NCI-H510A treated with DMSO at 0.1 percent for 48 hours (cell line): Measurements from ENCODE around the gene VSNL1.
A peak's percentile ranks its signal among the peaks of the same experiment; 100 is the strongest.
"Not testable (repeated sequence)": the region's sequence is repeated elsewhere in the genome, so short reads cannot be mapped to it uniquely, and the experiment has no call there.

Experiments
- DNase-seq: peaks from one replicate; lab custom pipeline; 2025; lab: John Stamatoyannopoulos, UW

VSNL1 gene

DNA sequence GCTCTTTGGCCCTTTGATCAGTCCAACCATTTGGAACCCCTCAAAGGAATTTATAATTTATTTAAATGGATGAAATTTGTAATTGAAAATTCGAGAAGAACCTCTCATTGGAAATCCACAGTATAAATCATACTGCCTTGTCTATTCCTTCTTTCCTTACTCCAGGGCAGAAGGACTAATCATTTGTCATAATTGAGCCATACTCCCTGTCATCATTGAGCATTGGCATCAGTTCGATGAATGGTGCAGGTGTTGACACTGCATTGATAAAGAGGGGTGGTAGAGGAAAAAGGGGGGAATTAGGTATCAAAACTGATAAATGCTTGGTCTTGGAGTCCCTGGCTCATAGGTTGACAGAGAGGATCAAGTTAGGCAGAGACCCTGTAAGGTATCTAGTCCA is 2.0 kb downstream of the VSNL1 start:
- no peak for DNase-seq

DNA sequence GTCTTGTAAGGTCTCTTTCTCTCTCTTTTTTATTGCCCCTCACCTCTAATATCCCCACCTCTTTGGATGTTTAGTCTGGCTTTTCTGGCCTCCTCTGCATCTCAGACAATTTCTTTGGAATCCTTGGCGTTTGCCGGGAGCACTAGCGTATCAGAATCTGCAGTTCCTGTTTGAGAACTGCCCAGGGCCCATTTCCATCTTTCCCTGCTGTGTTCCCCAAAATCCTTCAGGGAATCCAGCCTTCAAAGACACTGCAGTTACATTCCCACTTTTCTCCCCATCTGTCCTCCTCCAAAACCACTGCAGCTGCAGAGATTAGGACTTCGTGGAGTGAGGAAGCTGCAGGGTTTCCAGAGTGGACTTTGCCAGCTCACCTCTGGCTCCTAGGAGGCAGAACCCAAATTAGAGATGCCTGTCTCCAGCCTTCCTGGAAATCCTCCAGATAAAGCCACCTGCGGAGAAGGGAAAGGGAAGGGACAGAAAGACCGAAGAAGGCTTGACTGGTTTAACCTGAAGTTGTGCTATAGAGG is 2.7 kb downstream of the VSNL1 start:
- DNase-seq = no peak

DNA sequence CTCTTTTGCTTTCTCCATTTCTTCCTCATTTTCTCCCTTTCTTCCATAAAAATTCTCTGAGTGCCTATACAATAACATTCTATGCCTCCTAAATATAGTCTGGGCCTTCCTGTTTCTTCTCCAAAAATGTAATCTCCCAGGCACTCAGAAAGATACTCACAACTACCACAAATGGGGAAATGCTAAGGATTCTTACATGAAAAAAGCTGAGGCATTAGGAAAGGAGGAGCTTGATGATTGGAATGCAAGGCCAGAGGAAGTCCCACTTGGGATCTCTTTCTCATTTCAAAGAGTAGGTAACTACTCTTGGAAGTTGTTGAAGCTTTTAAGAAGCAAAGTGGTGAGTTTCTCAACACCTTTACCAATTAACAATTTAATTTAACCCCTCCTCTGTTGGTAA is 3.4 kb downstream of the VSNL1 start:
- DNase-seq = no peak

DNA sequence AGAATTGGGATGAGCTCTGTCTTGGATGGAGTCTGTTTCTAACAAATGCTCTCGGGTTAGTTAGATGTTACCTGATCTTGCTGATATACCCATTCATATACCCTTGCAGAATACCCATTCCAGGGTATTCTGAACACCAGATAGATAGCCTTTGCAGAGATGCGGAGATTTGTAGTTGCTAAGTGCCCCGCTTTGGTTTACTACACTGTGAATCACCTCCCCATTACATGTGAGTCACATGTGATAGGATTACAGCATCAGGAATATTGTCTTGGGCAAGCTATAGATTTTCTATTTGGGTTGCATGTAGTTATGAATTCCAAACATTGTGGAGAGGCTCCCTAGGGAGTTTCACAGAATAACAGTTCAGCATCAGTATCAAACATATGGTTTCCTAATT is 3.8 kb downstream of the VSNL1 start:
- DNase-seq = no peak

DNA sequence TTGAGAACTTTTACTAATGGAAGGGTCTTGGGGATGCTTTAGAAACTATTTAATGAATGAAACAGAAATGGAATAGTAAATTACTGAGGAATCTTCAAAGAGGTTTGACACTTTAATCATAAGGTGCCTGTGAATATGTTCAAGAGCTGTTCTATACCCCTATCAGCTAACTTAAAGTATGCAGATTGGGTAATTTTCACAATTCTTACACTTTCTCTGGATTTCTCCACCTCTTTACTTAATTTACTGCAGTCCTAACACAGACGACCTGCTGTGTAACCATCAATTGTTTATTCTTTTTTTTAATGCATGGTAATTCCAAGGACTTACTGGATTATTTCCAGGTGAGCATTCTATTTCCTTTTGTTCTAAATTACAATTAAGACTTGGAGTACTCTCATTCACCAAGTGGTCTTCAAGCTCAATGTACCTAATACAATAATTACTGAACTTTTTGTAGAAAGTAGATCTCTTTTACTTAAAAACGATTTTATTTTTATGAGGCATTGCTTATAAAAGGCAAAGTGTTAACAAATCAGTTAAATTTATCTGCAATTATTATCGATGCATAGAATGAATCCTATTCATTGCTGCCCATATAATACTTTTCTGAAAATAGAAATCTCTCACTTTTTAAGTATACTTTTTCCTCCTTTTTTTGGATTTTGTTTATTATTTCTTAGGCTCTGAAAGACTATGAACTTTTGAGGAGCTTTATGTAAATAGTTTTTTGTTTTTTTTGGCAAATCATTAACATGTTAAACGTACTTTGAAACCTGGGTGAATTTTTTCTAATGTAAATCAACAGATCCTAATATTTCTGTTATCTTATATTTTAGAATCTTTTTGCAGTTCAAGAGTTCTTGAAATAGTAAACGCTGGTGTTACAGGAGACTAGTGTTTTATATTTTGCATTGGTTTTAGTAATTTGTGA is 5.5 kb downstream of the VSNL1 start:
- DNase-seq = no peak

DNA sequence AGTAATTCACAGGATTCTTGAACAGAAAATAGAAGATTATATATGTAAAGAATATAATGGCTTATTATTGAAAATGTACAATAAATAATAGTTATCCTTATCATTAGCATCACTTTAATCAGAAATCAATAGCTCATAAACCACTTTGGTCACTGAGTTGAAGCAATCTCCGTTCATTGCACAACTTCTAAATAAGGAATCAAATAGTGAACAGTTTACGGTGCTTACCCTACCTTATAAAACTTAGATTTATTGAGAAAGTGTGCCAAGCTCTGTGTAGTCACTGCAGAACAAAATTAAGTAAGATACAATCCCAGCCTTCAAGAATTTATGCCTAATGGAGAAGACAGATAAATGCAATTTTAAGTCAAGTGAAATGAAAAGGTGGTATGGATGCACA is 6.7 kb downstream of the VSNL1 start:
- no peak for DNase-seq

DNA sequence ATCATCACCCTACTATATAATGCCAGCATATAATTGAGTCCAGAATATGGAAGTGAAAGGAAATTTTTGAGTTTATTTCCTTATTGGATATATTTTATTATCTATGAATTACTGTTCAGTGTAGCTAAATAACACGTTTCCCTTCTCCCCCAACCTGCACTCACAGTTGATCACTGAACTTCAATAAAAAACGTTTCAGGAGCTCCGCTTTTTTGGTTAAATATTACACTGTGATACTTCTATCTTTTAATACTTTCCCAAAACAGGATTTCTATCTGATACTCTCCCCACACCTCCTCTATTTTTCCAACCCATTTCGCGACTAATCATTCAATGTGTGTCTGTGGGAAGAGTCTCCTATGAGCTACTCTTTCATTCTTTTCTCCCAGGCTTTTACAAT is 7.2 kb downstream of the VSNL1 start:
- no peak for DNase-seq

DNA sequence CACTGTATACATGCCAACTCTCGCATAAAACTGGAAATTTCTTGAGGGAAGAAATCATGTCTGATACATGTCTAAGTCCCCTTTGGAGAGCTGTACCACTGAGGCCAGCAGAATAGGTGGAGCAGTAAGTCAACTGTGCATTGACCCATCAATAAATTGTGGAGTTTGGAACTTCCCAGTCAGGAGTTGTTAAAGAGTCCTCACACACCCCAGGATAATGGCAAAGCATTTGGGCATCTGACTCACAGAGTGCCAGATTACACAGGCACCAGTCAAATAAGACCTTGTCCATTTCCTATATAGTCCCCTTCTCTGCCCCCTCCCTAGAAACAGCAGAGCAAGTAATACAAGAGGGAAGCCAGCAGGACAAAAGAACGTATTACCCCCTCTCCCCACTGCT is 10.4 kb downstream of the VSNL1 start:
- no peak for DNase-seq

DNA sequence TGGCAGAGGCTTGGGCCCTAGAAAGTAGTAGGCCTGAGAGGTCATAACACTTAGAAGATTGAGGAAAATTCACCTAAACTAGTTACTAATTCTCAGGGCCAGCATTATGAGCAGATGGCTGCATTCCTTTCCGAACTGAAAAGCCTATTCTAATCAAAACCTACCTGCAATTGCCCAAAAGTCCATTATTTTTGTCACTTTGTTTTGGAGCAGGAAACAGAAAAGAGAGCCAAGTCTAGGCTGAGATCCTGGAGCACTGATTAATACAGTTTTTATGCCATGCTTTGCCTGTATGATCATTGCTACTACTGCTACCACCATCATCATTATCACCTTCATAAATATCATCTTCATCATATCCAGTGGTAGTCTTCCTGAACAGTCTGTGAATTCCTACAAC is 14.7 kb downstream of the VSNL1 start:
- DNase-seq = no peak

DNA sequence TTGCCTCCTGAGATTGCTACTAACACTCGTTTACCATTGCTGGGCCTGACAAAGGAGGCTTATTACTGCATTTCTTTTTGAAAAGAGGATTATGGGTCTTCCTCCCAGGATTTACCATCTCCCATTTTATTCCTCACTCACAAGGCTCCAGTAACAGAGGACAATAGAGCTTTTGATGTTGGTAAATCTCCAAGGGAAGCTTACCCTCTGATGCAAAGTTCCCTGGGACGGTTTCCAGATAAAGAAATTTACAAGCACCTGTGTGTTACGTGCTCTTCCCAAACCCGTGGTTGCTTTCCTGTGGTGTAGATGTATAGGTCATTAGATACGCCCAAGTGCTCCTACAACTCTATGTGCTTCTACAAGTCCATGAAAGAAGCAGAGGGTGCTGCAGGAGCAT is 17.1 kb downstream of the VSNL1 start:
- DNase-seq = no peak

DNA sequence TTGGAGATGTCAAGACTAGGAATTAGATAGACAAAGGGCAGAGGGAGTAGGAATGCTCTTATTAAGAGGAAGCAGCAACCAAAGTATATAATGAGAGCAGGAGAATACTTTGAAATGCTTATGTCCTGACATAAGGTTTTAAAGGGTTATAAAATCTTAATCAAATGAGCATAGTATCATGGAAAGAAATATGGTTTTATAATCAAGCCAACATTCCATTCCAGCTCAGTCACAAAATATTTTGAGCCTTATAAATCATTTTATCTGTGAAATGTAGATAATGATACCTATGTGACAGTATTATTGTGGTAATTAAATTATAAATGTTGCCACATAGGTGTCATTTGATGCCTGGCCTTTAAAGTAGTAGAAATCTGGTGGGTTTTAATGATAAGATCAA is 17.6 kb downstream of the VSNL1 start:
- DNase-seq = no peak

DNA sequence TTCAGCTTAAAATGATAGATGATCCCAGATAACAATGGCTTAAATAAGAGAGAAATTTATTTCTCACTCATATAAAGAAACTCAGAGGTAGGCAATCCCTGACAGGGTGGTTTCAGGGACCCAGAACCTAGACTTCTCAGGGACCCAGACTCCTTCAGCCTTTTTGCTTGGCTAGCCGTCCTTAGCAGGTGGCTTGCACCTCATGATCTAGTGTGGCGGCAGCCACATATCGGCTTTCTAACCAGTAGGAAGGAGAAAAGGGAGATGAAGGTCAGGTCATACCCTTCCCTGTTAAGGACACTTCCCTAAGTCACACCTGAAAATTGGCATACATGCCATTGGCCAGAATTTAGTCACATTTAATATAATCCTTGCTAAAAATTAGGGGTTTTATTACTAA is 18.4 kb downstream of the VSNL1 start:
- DNase-seq = no peak

DNA sequence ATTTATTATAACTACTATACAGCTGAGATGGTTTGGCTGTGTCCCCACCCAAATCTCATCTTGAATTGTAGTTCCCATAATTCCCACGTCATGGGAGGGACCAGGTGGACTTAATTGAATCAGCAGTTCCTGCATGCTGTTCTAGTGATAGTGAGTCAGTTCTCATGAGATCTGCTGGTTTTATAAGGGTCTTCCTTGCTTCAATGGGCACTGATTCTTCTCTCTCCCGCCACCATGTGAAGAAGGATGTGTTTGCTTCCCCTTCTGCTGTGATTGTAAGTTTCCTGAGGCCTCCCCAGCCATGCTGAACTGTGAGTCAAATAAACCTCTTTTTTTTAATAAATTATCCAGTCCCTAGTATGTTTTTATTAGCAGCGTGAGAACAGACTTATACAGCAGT is 25.2 kb downstream of the VSNL1 start:
- DNase-seq = not testable (repeated sequence)

DNA sequence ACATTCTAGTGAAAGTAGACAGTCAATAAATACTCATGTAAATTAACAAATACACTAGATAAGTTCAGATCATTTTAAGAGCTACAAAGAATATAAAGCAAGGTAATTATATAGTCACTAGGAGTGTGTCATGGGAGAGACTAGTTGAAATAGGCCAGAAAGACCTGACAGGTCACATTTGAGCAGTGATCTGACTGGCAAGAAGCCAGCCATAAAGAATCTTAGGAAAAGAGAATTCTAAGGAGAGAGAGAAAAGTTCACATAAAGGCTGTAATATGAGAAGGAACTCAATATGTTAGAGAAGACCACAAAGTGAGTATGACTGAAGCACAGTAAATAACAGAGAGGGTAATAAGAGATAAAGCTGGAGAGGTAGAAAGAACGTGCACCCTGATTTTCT is 31.2 kb downstream of the VSNL1 start:
- no peak for DNase-seq

DNA sequence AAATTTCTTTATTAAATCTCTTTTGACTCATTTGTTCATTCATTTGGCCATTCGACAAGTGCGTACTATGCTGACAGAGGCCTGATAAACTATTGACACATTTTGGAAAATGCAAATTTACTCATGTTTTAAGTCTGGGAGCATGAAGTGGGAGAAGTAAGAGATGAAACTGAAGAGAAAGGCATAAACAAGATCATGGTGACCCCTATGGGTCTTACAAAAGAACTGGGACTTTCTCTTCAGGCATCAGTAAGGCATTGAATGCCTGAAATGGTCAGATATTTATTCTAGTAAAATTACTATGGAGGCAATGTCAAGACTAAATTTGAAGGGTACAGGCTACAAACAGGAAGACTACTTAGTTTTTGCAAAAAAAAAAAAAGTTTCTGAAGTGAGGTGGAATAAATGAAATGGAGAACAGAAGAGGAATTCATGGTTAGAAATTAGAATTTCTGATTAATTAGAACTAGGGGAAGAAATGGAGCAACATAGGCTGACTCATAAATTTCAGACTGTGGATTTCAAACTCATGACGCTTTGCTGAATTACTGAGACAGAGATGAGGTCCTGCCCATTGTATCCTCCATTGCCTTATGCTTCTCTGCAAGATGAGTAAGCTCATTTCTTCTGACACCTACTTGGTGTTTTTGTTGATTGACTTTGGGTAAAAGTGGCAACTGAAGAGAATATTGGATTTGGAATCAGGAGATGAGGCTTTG is 32.7 kb downstream of the VSNL1 start:
- DNase-seq = no peak

DNA sequence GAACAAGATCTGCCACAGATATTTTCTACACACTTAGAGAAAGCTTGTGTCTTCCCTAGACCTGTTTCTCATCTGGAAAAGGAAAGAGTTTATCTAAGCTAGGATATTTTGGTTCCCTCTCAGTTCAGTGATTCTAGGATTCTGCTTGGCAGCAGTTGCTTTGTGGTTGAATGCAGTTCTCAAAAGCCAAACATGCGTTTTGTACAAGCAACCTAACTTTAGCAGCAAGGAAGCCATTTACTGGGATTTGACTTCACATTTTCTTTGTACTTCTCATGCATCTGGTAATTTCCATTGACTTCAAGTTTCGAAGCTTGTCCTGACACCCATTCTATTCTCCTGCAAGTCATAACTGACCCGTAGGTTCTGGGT is 33.3 kb downstream of the VSNL1 start:
- DNase-seq = no peak

DNA sequence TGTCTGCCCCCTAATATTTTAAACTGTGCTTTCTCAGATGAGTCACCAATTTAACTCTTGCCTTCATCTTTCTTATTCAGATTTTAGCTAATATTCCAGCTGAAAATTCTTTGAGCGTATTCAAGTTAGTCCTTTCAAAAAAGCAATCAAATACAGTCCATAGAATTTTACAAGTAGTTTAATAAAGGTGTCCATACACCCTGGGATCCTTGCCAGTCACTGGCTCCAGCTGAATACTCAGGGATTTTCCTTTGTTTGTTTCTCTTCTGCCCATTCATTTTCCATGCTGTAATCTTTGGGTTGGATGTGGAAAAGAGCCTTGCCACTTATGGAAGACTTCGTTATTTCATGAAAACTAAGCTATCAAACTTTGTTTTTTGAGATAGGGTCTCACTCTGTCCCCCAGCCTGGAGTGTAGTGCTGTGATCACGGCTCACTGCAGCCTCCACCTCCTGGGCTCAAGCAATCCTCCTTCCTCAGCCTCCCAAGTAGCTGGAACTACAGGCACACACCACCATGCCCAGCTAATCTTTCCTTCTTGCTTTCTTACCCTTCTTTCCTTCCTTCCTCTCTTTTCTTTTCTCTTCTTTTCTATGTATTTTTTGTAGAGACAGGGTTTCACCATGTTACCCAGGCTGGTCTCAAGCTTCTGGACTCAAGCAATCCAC is 34.0 kb downstream of the VSNL1 start:
- no peak for DNase-seq

DNA sequence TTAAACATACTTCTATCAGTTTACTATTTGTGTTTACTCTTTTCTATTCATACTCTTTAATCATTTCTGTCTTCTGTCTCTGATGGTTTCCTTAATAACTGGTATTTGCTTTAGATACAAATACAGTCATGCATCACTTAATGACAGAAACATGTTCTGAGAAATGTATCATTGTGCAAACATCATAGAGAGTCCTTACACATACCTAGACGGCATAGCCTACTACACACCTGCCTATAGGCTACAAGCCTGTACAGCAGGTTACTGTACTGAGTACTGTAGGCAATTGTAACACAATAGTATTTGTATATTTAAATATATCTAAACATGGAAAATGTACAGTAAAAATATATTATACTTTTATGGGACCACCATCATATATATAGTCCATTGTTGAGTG is 36.3 kb downstream of the VSNL1 start:
- peak; percentile 61 for DNase-seq

DNA sequence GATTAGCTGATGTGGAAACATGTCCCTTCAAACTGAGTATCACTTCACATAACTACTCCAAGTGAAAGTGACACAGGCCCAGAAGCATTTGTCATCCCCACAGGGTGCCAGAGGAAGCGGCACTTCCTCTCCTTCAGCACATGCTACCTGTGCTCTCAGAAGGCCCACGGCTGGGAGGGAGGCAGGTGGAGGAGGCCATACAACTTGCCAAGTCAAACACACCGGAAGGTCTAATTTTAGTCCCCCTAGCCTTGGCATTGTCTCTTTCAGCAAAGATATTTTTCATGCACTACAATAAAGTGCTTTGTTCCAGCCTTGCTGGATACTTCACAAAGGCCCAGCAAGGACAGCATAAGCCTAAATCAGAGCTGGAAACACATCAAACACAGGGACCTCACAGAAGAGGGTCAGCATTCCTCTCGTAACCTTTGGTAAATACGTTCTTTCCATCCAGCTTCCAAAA is 38.0 kb downstream of the VSNL1 start:
- DNase-seq = peak; percentile 60

DNA sequence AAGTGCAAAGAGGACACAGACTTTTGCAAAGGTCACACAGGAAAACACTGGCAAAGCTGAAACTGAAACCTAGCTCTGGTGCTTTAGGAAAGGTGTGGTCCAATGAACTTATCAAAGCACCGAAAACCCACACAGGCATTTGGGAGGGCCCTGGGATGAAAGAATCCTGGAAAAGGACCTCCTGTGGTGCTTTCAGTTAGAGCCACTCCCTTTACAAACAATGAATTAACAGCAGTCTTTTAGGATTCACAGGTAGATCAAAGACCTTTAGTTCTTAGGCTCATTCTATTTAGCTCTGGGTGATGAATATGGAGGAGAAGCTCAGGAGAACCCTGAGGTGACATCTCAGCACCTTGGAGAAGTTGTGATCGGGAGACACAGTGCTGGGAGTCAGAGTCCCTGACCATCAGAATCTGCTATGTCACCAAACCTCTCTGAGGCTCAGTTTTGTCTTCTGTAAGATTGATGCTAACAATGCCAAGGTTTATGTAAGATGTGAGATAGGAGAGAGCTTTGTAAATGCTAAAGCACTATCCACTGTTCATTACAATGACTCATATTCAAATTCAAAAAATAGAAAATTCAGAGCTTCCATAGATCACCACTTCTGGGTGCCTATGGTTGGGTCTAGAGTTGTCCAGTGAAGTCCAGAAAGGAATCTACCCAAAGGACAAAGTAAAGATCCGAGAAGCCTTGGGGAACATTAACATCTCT is 39.3 kb downstream of the VSNL1 start:
- no peak for DNase-seq

DNA sequence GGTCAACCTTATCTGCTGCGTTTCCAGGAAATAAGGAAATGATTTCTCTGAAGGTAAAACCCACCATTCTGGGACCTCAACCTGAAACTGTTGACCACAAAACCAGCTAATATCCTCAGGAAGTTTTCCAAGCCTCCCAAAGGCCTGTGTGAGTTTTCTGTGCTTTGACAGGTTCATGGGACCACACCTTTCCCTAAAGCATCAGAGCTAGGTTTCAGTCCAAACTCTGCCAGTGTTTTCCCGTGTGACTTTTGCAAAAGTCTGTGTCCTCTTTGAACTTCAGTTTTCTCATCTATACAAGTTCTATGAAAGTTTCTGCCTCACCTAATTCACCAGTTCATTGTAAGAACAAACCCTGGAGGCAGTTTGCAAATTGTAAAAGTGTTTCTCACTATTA is 39.8 kb downstream of the VSNL1 start:
- no peak for DNase-seq

DNA sequence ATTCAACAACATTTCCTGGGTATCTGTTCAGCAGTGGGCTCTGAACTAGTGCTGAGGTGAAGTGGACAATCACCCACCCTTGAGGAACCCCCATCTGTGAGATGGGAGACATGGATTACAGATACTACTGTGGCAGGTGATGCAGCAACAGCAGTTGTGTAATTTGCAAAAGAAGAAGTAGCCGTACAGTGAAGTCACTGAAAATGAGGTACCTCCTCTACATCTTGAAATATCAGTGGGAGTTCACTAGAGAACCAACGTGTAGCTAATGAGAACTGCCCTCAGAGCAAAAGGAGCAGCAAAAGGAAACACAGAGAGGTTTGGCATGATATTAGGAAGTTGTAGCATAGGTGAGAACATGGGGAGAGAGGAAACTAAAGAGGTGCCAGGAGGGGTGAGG is 41.3 kb downstream of the VSNL1 start:
- DNase-seq = no peak
